Natural killer cell (primary cell): ENCODE data around the gene LYSMD1. TPM values are rescaled to one million over a fixed set of nuclear protein-coding genes. Genes with fewer than 3 reads are reported as not detected.
"Not testable (repeated sequence)": the region's sequence is repeated elsewhere in the genome, so short reads cannot be mapped to it uniquely, and the experiment has no call there.

Source experiments
- ATAC-seq, 3 donors: fragments of 150-1000 bp in 2 of 3; fragments of 200-7000 bp in 1 of 3; cut with Tn5 transposase; 1 replicate in 1 of 3; 2 replicates in 2 of 3; pipeline ENCODE4 v1.10.0; 2021; ENCODE audit warnings: mild to moderate bottlenecking in 2 of 3, moderate library complexity in 2 of 3
- DNase-seq, 2 donors: peaks; one replicate each; pipeline versions ENCODE4 v3.0.0 to v3.0.0-alpha.2; 2013 to 2021; ENCODE audit warnings: mixed read lengths in 1 of 2
- H3K27ac ChIP-seq: one replicate; pipeline ENCODE4 v1.5.1; 2013; ENCODE audit warnings: mild to moderate bottlenecking, low read length
- H3K27me3 ChIP-seq: one replicate; pipeline ENCODE4 v1.6.1; 2013; ENCODE audit warnings: low read length; ENCODE audit not compliant: control insufficient read depth, insufficient read depth
- H3K36me3 ChIP-seq: one replicate; pipeline ENCODE4 v1.6.1; 2013; ENCODE audit warnings: low read length; ENCODE audit not compliant: control insufficient read depth, insufficient read depth
- H3K4me1 ChIP-seq: one replicate; pipeline ENCODE4 v1.6.1; 2013; ENCODE audit warnings: low read length; ENCODE audit not compliant: control insufficient read depth, insufficient read depth
- H3K4me3 ChIP-seq: one replicate; pipeline ENCODE4 v1.5.1; 2013; ENCODE audit warnings: low read length
- H3K9me3 ChIP-seq: one replicate; pipeline ENCODE4 v1.6.1; 2013; ENCODE audit warnings: low read length; ENCODE audit not compliant: control insufficient read depth, insufficient read depth
- H3K27ac Mint-ChIP-seq, 2 donors: one replicate each; pipeline ENCODE4 v1.8.0; 2022; ENCODE audit warnings: mild to moderate bottlenecking in 2 of 2, mixed read lengths in 2 of 2, moderate library complexity in 1 of 2
- H3K27me3 Mint-ChIP-seq, 2 donors: one replicate each; pipeline ENCODE4 v1.8.0; 2022; ENCODE audit warnings: low read depth in 2 of 2, mixed read lengths in 2 of 2
- H3K36me3 Mint-ChIP-seq: one replicate; pipeline ENCODE4 v1.8.0; 2022; ENCODE audit warnings: mixed read lengths
- H3K4me1 Mint-ChIP-seq, 2 donors: one replicate each; pipeline ENCODE4 v1.8.0; 2022; ENCODE audit warnings: mixed read lengths in 2 of 2
- H3K4me3 Mint-ChIP-seq: one replicate; pipeline ENCODE4 v1.8.0; 2022; ENCODE audit warnings: mild to moderate bottlenecking, moderate library complexity, mixed read lengths
- H3K9me3 Mint-ChIP-seq, 2 donors: one replicate each; pipeline ENCODE4 v1.8.0; 2022; ENCODE audit warnings: mixed read lengths in 2 of 2
- WGBS: methylation state at CpG from one replicate; pipeline ENCODE4 v1.1.7; 2013; ENCODE audit warnings: missing lambda C conversion rate; ENCODE audit not compliant: insufficient coverage; 5-methylcytosine and 5-hydroxymethylcytosine counted together
- intact Hi-C: fragments of 100-400 bp; cut with micrococcal nuclease; formaldehyde crosslinking; loops from one replicate; pipeline ENCODE4 v1.14.2; 2022
- total RNA-seq, 4 donors: library from RNA; stranded (reverse); fragments of 120-200 nt in 1 of 4; gene quantifications; one replicate each; pipeline versions ENCODE4 v1.2.3 to v1.2.4, GENCODE V29; 2013 to 2022
- TF ChIP-seq, protein P1 (sequence below): fragments of 200-600 bp; IDR thresholded peaks from one replicate; pipeline ENCODE4 v1.8.0; 2022; ENCODE audit warnings: antibody characterized with exemption

LYSMD1 gene
- total RNA-seq, 3 donors from 2014 or later (not counting 1 experiment from before 2014, with no cell fraction given): 1.0 to 1.7 (median 1.2) TPM

DNA sequence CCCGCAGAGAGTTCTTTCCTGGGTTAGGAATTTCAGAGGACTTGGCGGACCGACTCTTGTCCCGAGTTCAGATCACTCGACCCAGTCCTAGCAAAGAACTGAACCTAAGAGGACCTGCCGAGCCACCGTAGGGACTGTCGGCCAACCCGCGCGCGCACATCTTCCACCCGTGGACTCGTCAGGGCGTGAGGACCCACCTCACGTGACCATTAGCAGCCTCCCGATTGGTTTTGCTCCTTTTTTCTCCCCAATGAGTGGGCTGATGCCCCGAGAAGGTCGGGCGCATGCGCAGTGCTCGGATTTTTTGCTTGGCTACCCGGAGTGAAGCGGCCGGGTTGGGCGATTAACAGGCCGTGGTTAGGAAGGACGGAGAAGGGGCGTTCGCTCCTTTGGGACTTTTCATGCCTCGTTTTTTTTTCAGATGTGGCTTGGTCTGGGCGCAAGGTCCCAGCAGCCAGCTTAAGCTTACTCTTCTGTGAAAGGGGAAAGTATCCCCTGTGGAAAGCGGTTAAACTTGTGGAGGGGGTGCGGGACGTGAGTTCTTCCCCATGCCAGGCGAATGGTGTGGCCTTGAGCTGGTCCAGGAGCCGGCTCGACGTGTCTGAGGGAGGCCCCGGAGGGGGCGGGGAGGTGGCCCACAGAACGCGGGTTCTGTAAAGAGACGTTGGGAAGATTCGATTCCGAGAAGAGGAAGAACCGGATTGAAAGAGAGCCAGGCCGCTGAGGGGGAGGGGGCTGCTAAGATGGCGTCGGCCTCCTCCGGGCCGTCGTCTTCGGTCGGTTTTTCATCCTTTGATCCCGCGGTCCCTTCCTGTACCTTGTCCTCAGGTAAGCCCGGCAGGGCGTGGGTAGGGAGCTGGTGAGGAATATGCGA lies 32.8 kb upstream of the LYSMD1 start, which contains the start of gene PIP5K1A:
TSS of gene PIP5K1A (plus strand) at position 299 of the 874 bp plus-strand sequence. CDS start at position 744, 445 bp downstream.
- DNase-seq: peak; percentile 98 to 99
- peaks cover 7% of the 10 kb centered on the region in 2 donors for H3K27me3 Mint-ChIP-seq
- peak within 1 kb of the TSS; percentile 100 for H3K4me3 Mint-ChIP-seq
- TF ChIP-seq, protein P1, sequence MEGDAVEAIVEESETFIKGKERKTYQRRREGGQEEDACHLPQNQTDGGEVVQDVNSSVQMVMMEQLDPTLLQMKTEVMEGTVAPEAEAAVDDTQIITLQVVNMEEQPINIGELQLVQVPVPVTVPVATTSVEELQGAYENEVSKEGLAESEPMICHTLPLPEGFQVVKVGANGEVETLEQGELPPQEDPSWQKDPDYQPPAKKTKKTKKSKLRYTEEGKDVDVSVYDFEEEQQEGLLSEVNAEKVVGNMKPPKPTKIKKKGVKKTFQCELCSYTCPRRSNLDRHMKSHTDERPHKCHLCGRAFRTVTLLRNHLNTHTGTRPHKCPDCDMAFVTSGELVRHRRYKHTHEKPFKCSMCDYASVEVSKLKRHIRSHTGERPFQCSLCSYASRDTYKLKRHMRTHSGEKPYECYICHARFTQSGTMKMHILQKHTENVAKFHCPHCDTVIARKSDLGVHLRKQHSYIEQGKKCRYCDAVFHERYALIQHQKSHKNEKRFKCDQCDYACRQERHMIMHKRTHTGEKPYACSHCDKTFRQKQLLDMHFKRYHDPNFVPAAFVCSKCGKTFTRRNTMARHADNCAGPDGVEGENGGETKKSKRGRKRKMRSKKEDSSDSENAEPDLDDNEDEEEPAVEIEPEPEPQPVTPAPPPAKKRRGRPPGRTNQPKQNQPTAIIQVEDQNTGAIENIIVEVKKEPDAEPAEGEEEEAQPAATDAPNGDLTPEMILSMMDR: no peak
- Histone ChIP-seq H3K27me3 (no peaks in the 10 kb centered on the region), H3K36me3 (peaks cover 2% of the 10 kb centered on the region), H3K4me3 (peak within 1 kb of the TSS; percentile 69), H3K27ac (peak within 1 kb of the TSS; percentile 72), H3K4me1 (peaks cover 26% of the 10 kb centered on the region), H3K9me3 (no peaks in the 10 kb centered on the region)
- no peaks in the 10 kb centered on the region for H3K36me3 Mint-ChIP-seq
- H3K27ac Mint-ChIP-seq: peak within 1 kb of the TSS; percentile 98 to 99
- ATAC-seq: peak; percentile 95 to 99 (median 97)
- H3K4me1 Mint-ChIP-seq: peaks cover 28 to 29% of the 10 kb centered on the region in 2 donors
- intact Hi-C loops: loop anchor here (1.0 kb wide), 2 partner anchors 8 to 53 kb away; partner anchors contain the start of gene VPS72
- WGBS: under 1% methylated on average over 60 of the region's 60 CpGs
- H3K9me3 Mint-ChIP-seq: no peaks in the 10 kb centered on the region

DNA sequence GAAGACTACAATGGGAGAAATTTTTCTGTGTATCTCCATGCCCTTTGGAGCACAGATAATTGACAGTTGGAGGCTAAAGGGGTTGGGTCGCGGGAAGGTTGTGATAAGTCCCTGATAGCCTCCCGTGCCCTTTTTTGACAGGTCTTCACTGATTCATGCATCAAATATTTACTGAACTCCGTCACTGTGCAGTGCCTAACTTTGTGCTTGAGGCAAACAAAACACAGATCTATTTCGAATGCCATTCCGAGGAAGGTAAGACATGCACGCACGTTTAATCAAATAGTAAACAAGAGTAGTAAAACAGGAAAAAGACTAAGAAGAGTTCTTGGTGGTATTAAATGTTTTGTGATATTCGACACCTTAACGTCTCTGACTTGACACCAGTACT lies 32.2 kb upstream of the LYSMD1 start:
- intact Hi-C loops: loop anchor here (1.0 kb wide), 2 partner anchors 8 to 53 kb away; partner anchors contain the start of gene VPS72
- Mint-ChIP-seq H3K4me3 (peak overlapping the region; percentile 100), H3K9me3 (no peaks in the 10 kb centered on the region), H3K4me1 (peaks cover 28 to 29% of the 10 kb centered on the region in 2 donors), H3K27ac (peak overlapping the region; percentile 98 to 99), H3K36me3 (no peaks in the 10 kb centered on the region), H3K27me3 (peaks cover 7% of the 10 kb centered on the region in 2 donors)
- 23% methylated on average over 10 of the region's 10 CpGs for WGBS
- Histone ChIP-seq H3K27me3 (no peaks in the 10 kb centered on the region), H3K36me3 (peaks cover 1% of the 10 kb centered on the region), H3K4me3 (peak overlapping the region; percentile 69), H3K4me1 (peaks cover 26% of the 10 kb centered on the region), H3K9me3 (no peaks in the 10 kb centered on the region), H3K27ac (peak overlapping the region; percentile 54)
- no peak for ATAC-seq
- TF ChIP-seq, protein P1: no peak
- DNase-seq: no peak

DNA sequence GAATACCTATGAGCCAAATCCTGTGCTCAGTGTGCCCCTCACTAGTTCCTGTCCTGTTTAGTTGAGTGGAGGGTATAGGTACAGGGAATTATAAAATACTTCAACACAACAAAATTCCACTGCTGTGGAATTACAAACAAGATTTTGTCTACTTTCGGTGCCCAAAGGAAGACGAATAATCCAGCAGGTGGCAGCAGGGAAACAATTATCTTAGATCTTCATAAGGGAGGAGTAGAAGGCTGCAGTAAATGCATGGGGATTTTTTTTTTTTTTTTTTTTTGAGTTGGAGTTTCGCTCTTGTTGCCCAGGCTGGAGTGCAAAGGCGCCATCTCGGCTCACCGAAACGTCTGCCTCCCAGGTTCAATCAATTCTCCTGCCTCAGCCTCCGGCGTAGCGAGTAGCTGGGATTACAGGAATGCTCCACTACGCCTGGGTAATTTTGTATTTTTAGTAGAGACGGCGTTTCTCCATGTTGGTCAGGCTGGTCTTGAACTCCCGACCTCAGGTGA lies 30.6 kb upstream of the LYSMD1 start:
- Histone ChIP-seq H3K9me3 (no peaks in the 10 kb centered on the region), H3K27me3 (no peaks in the 10 kb centered on the region), H3K4me1 (peaks cover 23% of the 10 kb centered on the region), H3K36me3 (no peaks in the 10 kb centered on the region), H3K27ac (no peak overlapping the region), H3K4me3 (no peak overlapping the region)
- Mint-ChIP-seq H3K9me3 (no peaks in the 10 kb centered on the region), H3K27me3 (peaks cover 7% of the 10 kb centered on the region in 2 donors), H3K4me3 (peak overlapping the region; percentile 47), H3K27ac (no peak overlapping the region), H3K4me1 (peaks cover 28 to 29% of the 10 kb centered on the region in 2 donors), H3K36me3 (no peaks in the 10 kb centered on the region)
- intact Hi-C loops: no loop called here
- DNase-seq (peak in 1 of 2 donors; percentile 81), ATAC-seq (no peak)
- WGBS: 38% methylated on average over 13 of the region's 14 CpGs
- TF ChIP-seq, protein P1: peak; percentile 25

DNA sequence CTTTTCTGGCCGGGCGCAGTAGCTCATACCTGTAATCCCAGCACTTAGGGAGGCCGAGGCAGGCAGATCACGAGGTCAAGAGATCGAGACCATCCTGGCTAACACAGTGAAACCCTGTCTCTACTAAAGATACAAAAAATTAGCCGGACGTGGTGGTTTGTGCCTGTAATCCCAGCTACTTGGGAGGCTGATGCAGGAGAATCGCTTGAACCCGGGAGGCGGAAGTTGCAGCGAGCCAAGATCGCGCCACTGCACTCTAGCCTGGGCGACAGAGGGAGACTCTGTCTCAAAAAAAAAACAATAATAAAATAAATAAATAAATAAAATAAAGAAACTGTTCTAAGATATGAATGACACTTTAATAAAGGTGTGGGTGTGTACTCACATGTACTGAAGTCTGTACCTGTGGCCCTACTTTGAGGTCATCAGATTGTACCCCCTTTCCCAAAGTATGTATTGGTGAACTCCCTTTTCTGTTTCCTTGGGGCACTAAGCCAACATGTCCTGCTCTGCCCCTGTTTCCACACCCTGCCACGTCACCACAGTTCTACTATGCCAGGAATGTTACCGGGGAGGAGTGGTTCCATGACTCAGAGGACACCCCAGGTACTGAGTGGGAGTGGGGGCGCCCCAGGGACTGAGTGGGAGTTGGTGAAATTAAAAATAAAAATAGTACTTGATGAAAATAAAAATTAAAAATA lies 29.3 kb upstream of the LYSMD1 start:
- H3K27ac Mint-ChIP-seq, H3K9me3 Mint-ChIP-seq, H3K9me3 ChIP-seq, ATAC-seq, H3K36me3 ChIP-seq, H3K27me3 ChIP-seq, DNase-seq, H3K36me3 Mint-ChIP-seq, H3K4me3 ChIP-seq, H3K4me3 Mint-ChIP-seq, H3K27ac ChIP-seq, intact Hi-C loops: not testable (repeated sequence)
- peaks cover 7 to 10% of the 10 kb centered on the region in 2 donors for H3K27me3 Mint-ChIP-seq
- WGBS: 94% methylated on average over 11 of the region's 17 CpGs
- peaks cover 32 to 33% of the 10 kb centered on the region in 2 donors for H3K4me1 Mint-ChIP-seq
- peaks cover 25% of the 10 kb centered on the region for H3K4me1 ChIP-seq
